MM.1S (cell line): ENCODE measurements around the gene NRG2.

Experiments used
- DNase-seq: peaks from one replicate; pipeline ENCODE4 v3.0.0-alpha.2; 2015
- H2AFZ ChIP-seq: fragments of 300-600 bp; sonication (generic); 2 replicates; pipeline ENCODE4 v1.6.0; 2016; ENCODE audit warnings: antibody characterized with exemption, low read length
- H3F3A ChIP-seq: fragments of 300-600 bp; sonication (generic); 2 replicates; pipeline ENCODE4 v1.6.1; 2016; ENCODE audit warnings: mild to moderate bottlenecking, antibody characterized with exemption, low read length, moderate library complexity, mixed read lengths; ENCODE audit not compliant: insufficient read depth
- H3K27ac ChIP-seq: fragments of 300-600 bp; sonication (generic); 2 replicates; pipeline ENCODE4 v1.5.1; 2016; ENCODE audit warnings: mild to moderate bottlenecking, low read length
- H3K27me3 ChIP-seq: fragments of 300-600 bp; sonication (generic); replicated peaks from 2 replicates; pipeline ENCODE4 v1.6.0; 2016; ENCODE audit warnings: low read length; ENCODE audit not compliant: insufficient read depth
- H3K36me3 ChIP-seq: fragments of 300-600 bp; sonication (generic); replicated peaks from 2 replicates; pipeline ENCODE4 v1.6.1; 2016; ENCODE audit warnings: mild to moderate bottlenecking, low read length, mixed read lengths; ENCODE audit not compliant: insufficient read depth
- H3K4me1 ChIP-seq: fragments of 300-600 bp; sonication (generic); 2 replicates; pipeline ENCODE4 v1.6.1; 2016; ENCODE audit warnings: low read length, mixed read lengths
- H3K4me2 ChIP-seq: fragments of 300-600 bp; sonication (generic); 2 replicates; pipeline ENCODE4 v1.6.0; 2016; ENCODE audit warnings: low read depth, low read length
- H3K4me3 ChIP-seq: fragments of 300-600 bp; sonication (generic); 2 replicates; pipeline ENCODE4 v1.5.1; 2016; ENCODE audit warnings: low read length, mixed read lengths
- H3K79me2 ChIP-seq: fragments of 300-600 bp; sonication (generic); 2 replicates; pipeline ENCODE4 v1.6.1; 2016; ENCODE audit warnings: mixed run types, low read length, mixed read lengths
- H3K9ac ChIP-seq: fragments of 300-600 bp; sonication (generic); 2 replicates; pipeline ENCODE4 v1.6.1; 2016; ENCODE audit warnings: low read length, mixed read lengths
- H3K9me2 ChIP-seq: fragments of 300-600 bp; sonication (generic); replicated peaks from 2 replicates; pipeline ENCODE4 v1.6.1; 2016; ENCODE audit warnings: mild to moderate bottlenecking, low read length, mixed read lengths; ENCODE audit not compliant: insufficient read depth
- H3K9me3 ChIP-seq: fragments of 300-600 bp; sonication (generic); replicated peaks from 2 replicates; pipeline ENCODE4 v1.6.1; 2016; ENCODE audit warnings: mild to moderate bottlenecking, low read length, mixed read lengths; ENCODE audit not compliant: insufficient read depth
- H4K20me1 ChIP-seq: fragments of 300-600 bp; sonication (generic); 2 replicates; pipeline ENCODE4 v1.6.1; 2016; ENCODE audit warnings: mild to moderate bottlenecking, low read length, moderate library complexity, mixed read lengths; ENCODE audit not compliant: insufficient read depth
- CTCF ChIP-seq: fragments of 300-600 bp; sonication (generic); IDR thresholded peaks from 2 replicates; pipeline ENCODE4 v1.5.1; 2016; ENCODE audit warnings: antibody characterized with exemption, low read length, mixed read lengths
- EZH2 ChIP-seq: fragments of 300-600 bp; sonication (generic); optimal IDR thresholded peaks from 2 replicates; pipeline ENCODE3; 2017; ENCODE audit warnings: low read depth, mild to moderate bottlenecking, antibody characterized with exemption, low read length, mixed read lengths
- EZH2phosphoT487 ChIP-seq: fragments of 300-600 bp; sonication (generic); IDR thresholded peaks from 2 replicates; pipeline ENCODE4 v1.6.1; 2018; ENCODE audit warnings: antibody characterized with exemption, low read length

The NRG2 gene

GRCh38 chr5:140044041-140044440 lies 942 bp upstream of the NRG2 start:
- Histone ChIP-seq H3K4me3 (no peak overlapping the region), H3K27ac (no peak overlapping the region), H3K9me3 (no peaks in the 10 kb centered on the region), H3K4me1 (peaks cover 33% of the 10 kb centered on the region), H3K27me3 (no peaks in the 10 kb centered on the region; the same call in 1 of the 2 replicates), H3F3A (peaks cover 15% of the 10 kb centered on the region), H3K79me2 (no peaks in the 10 kb centered on the region), H3K36me3 (no peaks in the 10 kb centered on the region), H4K20me1 (no peaks in the 10 kb centered on the region), H2AFZ (no peak overlapping the region; the same call in 1 of the 2 replicates), H3K9me2 (no peaks in the 10 kb centered on the region), H3K4me2 (peak overlapping the region; percentile 95; the same call in 1 of the 2 replicates), H3K9ac (no peak overlapping the region)
- no peak for TF ChIP-seq CTCF
- TF ChIP-seq EZH2phosphoT487 = no peak
- TF ChIP-seq EZH2 = no peak
- no peak for DNase-seq

DNA sequence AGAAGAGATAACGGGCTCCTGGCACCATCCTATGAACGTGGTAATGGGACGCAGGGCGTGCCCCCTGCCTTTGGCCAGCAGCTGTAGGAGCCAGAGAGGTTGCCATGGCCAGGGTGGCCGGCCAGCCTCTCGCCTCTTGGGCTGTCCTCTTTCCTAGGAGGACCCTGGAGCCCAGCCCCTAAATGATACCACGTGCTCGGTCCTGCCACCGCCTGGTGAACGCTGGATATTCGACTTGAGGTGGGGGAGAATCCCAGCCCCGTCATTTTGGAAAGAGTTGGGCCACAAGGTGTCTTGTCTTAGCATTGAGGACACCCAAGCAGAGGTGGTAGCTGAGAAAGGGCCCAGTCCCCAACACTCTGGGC lies 391 bp upstream of the NRG2 start:
- peak overlapping the region; percentile 95 for H3K4me2 ChIP-seq
- peak overlapping the region; percentile 83 for H2AFZ ChIP-seq
- TF ChIP-seq CTCF = no peak
- no peak for TF ChIP-seq EZH2phosphoT487
- TF ChIP-seq EZH2 = no peak
- no peaks in the 10 kb centered on the region; the same call in 1 of the 2 replicates for H3K27me3 ChIP-seq
- peaks cover 18% of the 10 kb centered on the region for H3F3A ChIP-seq
- peaks cover 29% of the 10 kb centered on the region for H3K4me1 ChIP-seq
- H4K20me1 ChIP-seq = no peaks in the 10 kb centered on the region
- H3K79me2 ChIP-seq = no peaks in the 10 kb centered on the region
- H3K9ac ChIP-seq = peak overlapping the region; percentile 12; the same call in 1 of the 2 replicates
- peak overlapping the region; percentile 83 for H3K4me3 ChIP-seq
- no peaks in the 10 kb centered on the region for H3K9me2 ChIP-seq
- H3K9me3 ChIP-seq = no peaks in the 10 kb centered on the region
- DNase-seq = no peak
- H3K36me3 ChIP-seq = no peaks in the 10 kb centered on the region
- H3K27ac ChIP-seq = no peak overlapping the region

DNA sequence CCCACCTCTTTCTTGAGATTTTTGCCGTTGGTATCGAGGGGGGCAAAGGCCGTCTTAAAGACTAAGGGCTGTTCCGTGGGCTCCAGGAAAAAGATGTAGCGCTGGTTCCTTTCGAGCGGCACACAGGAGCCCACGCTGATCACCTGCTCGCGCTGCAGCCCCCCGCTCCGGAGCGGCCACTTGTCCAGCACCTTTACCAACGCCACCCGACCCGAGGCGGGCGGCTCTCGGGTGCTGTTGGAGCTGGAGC lies 781 bp downstream of the NRG2 start:
- H3K9me3 ChIP-seq = no peaks in the 10 kb centered on the region
- H2AFZ ChIP-seq = peak overlapping the region; percentile 59; the same call in 1 of the 2 replicates
- H3K36me3 ChIP-seq = no peaks in the 10 kb centered on the region
- DNase-seq = no peak
- H3K9ac ChIP-seq = no peak overlapping the region
- H4K20me1 ChIP-seq = no peaks in the 10 kb centered on the region
- H3K4me2 ChIP-seq = peak overlapping the region; percentile 95
- peaks cover 23% of the 10 kb centered on the region for H3F3A ChIP-seq
- peak overlapping the region; percentile 83 for H3K4me3 ChIP-seq
- no peak overlapping the region for H3K27ac ChIP-seq
- TF ChIP-seq EZH2phosphoT487 (no peak), EZH2 (no peak), CTCF (no peak)
- H3K79me2 ChIP-seq = no peaks in the 10 kb centered on the region
- no peaks in the 10 kb centered on the region; the same call in 1 of the 2 replicates for H3K27me3 ChIP-seq
- H3K9me2 ChIP-seq = no peaks in the 10 kb centered on the region
- H3K4me1 ChIP-seq = peaks cover 29% of the 10 kb centered on the region
